Transverse colon (tissue), 3 donors: ENCODE data around the gene NHS.

Experiments used
- POLR2A ChIP-seq: fragments of 450-650 bp; IDR thresholded peaks from one replicate; pipeline ENCODE4 v1.6.1; 2016; ENCODE audit warnings: antibody characterized with exemption, mild to moderate bottlenecking, moderate library complexity
- TF ChIP-seq, protein P1 (sequence below), 5 experiments: fragments of 200-600 bp in 3 of 5; fragments of 450-650 bp in 2 of 5; sonication (generic) in 3 of 5; IDR thresholded peaks; 1 replicate in 2 of 5; 2 replicates in 3 of 5; pipeline ENCODE4 v1.5.1; 2016 to 2017; ENCODE audit warnings: antibody characterized with exemption in 5 of 5, inconsistent platforms in 3 of 5, mild to moderate bottlenecking in 2 of 5, moderate library complexity in 1 of 5

DNA sequence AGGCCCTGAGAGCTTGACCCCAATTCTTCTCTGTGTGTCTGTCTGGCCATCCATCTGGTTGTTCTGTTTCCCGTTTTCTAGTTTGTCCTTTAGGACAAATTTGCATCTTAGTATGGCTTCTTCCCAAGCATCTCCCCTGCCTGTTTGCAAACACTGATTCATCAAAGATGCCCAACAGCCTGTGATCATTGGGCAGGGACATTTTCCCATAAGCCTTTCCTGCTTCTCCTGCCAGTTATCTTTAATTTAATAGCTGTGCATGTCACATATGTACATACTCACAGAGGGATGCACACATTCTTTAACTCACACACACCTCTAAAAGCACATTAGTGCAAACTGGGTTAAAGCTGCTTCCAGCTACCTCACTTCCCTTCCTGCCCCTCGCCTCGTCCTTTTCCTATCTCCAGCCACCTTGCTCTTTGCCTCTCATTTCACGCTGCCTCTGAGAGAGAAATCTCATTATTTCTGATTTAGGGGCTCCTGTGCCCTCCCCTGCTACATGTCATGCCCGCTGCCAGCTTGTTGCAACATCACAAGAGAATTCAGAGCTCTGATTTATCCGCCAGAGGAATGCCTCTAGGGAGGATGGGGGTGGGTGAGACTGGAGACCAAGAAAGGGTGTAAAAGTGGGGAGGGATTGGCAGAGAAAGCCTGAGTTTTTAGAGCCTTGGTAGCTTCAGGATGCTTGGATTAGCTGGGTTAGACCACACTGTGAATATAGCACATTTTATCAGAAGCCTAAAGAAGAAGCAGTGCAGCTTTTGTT lies 100.6 kb downstream of the NHS start:
- TF ChIP-seq, protein P1, sequence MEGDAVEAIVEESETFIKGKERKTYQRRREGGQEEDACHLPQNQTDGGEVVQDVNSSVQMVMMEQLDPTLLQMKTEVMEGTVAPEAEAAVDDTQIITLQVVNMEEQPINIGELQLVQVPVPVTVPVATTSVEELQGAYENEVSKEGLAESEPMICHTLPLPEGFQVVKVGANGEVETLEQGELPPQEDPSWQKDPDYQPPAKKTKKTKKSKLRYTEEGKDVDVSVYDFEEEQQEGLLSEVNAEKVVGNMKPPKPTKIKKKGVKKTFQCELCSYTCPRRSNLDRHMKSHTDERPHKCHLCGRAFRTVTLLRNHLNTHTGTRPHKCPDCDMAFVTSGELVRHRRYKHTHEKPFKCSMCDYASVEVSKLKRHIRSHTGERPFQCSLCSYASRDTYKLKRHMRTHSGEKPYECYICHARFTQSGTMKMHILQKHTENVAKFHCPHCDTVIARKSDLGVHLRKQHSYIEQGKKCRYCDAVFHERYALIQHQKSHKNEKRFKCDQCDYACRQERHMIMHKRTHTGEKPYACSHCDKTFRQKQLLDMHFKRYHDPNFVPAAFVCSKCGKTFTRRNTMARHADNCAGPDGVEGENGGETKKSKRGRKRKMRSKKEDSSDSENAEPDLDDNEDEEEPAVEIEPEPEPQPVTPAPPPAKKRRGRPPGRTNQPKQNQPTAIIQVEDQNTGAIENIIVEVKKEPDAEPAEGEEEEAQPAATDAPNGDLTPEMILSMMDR (IDR thresholded peaks at IDR 0.05) = no peak
- TF ChIP-seq POLR2A = no peak
